ENCODE results near the gene SLC16A9. TPM values are rescaled to one million over a fixed set of nuclear protein-coding genes. Genes with fewer than 3 reads are reported as not detected.

Gene SLC16A9
- total RNA-seq, 1 donor from 2014 or later: 2.9 TPM

DNA sequence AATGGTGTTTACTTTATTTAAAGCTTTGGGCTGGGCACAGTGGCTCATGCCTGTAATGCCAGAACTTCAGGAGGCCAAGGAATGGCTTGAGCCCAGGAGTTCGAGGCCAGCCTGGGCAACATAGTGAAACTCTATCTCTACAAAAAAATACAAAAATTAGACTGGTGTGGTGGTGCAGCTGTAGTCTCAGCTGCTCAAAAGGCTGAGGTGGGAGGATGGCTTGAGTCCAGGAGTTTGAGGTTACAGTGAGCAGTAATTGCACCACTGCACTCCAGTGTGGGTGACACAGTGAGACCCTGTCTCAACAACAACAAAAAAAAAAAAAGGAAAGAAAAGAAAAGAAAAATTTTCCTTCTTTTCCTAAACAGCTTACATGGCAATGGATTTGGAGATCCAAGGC lies 22.0 kb downstream of the SLC16A9 start:
- H3K4me3 ChIP-seq (ENCODE audit: low read depth, low read length): no peak overlapping the region
- TF ChIP-seq, protein P1, sequence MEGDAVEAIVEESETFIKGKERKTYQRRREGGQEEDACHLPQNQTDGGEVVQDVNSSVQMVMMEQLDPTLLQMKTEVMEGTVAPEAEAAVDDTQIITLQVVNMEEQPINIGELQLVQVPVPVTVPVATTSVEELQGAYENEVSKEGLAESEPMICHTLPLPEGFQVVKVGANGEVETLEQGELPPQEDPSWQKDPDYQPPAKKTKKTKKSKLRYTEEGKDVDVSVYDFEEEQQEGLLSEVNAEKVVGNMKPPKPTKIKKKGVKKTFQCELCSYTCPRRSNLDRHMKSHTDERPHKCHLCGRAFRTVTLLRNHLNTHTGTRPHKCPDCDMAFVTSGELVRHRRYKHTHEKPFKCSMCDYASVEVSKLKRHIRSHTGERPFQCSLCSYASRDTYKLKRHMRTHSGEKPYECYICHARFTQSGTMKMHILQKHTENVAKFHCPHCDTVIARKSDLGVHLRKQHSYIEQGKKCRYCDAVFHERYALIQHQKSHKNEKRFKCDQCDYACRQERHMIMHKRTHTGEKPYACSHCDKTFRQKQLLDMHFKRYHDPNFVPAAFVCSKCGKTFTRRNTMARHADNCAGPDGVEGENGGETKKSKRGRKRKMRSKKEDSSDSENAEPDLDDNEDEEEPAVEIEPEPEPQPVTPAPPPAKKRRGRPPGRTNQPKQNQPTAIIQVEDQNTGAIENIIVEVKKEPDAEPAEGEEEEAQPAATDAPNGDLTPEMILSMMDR (conservative IDR thresholded peaks at IDR 0.05; ENCODE audit: low read depth, low read length): no peak
- no peak for DNase-seq (ENCODE audit: low read depth)

DNA sequence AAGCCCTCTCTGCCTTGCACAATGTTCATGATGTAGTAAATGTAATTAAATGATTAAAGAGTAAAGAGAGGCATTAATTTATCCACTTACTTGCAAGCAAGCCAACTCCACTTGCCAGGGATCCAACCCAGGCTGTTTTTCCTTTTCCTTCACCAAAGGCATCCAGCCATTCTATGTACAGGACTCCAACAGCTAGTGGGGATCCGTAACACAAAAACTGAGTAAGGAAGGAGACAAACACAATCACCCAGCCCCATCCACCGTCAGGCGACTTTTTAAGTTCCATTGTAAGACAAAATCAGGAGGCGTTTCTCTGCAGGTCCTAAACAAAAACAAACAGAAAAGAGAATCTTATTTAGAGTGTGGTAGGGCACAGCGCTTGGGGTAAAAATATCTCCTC lies 25.6 kb downstream of the SLC16A9 start:
- TF ChIP-seq, protein P1 (conservative IDR thresholded peaks at IDR 0.05; ENCODE audit: low read depth, low read length): no peak
- no peak for DNase-seq (ENCODE audit: low read depth)
- no peak overlapping the region for H3K4me3 ChIP-seq (ENCODE audit: low read depth, low read length)

DNA sequence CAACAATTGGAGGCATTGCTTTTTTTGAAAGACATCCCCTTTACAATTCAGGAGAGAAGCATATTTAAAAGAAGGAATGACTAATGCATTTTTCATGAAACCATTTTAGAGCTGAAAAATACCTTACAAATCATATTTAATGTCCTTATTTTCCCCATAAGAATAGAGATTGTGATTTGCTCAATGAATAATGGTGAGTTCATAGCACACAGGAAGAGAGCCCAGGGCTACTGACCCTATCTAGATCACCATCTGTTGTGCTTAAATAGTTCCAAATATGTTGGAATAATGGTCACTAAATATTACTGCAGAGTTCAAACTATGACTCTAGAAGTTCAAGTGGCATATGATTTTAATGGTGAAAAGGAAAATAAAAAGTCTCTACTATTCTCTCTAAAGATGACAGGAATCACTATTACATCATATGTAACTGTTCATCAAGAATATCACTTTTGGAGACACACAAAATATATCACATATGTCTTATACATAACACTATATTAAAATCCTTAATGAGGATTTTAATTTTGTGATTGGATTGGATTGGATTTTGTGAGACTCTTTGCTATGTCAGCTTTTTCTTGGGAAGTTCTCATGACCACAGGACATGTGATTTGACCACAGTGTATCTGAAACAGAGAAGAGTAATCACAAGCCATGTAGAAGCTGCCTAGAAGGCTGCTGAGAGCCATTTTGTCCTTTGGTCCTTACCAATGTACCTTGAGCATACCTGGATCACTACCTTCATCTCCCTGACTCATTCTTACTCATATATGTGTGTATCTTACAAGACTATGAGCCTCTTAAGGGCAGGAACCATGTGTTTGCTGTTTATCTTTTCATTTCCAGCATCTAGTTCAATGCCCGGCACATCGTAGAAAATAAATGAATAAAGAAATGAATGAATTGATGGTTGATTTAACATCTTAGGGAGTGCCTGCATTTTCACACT lies 26.4 kb downstream of the SLC16A9 start:
- TF ChIP-seq, protein P1 (conservative IDR thresholded peaks at IDR 0.05; ENCODE audit: low read depth, low read length): no peak
- no peak for DNase-seq (ENCODE audit: low read depth)
- no peak overlapping the region for H3K4me3 ChIP-seq (ENCODE audit: low read depth, low read length)

DNA sequence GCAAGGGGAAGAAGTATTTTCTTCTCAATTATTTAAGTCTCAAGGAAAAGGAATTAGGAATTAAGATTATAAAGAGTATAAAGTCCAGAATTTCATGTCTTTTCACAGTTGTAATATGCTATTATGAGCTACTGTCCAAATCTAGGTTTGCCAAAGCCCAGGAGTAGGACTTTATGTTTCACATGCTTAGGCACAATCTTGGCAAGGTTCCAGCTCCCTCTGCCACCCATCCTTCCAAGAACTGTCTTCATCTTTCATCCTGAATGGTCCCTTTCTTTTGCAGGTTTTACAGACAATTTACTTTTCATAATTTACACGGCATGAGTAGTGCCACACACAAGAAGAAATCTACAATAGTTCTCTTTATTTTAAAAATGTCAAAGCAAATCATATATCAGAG lies 29.5 kb downstream of the SLC16A9 start:
- DNase-seq (ENCODE audit: low read depth): no peak
- TF ChIP-seq, protein P1 (conservative IDR thresholded peaks at IDR 0.05; ENCODE audit: low read depth, low read length): no peak

DNA sequence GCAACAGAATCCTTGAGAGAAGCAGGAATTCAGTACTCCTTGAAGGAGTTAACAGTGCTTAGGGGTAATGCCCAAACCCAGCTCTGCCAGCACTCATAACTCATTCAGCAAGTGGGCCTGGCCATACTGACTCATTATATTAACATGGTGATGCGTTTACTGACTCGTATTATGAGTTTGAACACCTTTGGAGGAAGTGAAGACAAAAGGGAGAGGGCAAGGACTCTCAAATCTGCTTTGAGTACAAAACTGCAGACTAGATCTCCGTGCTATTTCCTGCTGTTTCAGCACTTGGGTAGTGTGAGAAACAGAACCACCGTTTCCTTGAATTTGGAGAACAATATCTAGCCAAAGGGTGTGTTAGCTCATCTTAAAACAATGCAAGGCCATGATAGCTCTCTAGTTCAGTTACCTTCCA lies 30.8 kb downstream of the SLC16A9 start:
- H3K4me3 ChIP-seq (ENCODE audit: low read depth, low read length): no peak overlapping the region
- DNase-seq (ENCODE audit: low read depth): peak; percentile 6
- TF ChIP-seq, protein P1 (conservative IDR thresholded peaks at IDR 0.05; ENCODE audit: low read depth, low read length): no peak

More for the DNA sequence above, 29.5 kb downstream of the SLC16A9 start:
- no peak overlapping the region for H3K4me3 ChIP-seq (ENCODE audit: low read depth, low read length)

DNA sequence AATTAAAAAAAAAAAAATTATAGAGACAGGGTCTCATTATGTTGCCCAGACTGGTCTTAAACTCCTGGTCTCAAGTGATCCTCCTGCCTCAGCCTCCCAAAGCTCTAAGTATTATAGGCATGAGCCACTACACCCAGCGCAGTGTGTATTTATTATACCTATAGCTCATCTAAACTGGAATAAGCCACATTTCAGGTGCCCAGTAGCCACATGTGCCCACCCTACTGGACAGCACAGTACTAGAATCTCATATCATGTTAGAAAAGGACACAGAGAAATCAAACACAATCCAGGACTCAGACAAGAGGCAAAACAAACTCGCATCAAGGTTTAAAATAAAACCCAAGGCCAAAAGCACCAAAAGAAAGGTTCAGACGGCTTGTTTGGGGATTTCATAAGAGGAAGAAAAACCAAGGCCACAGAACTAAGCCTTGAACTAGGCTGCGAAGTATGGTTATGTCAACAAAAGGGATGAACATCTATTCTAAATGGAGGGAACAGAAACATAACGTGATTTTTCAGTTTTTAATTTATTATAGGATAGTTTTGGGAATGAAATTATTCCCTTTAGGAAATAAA lies 32.3 kb downstream of the SLC16A9 start:
- no peak for DNase-seq (ENCODE audit: low read depth)
- H3K4me3 ChIP-seq (ENCODE audit: low read depth, low read length): no peak overlapping the region
- TF ChIP-seq, protein P1 (conservative IDR thresholded peaks at IDR 0.05; ENCODE audit: low read depth, low read length): no peak
